Stimulated activated naive CD8-positive, alpha-beta T cell treated with anti-CD3 and anti-CD28 coated beads, Interleukin-15, amount 100 ng/mL, for 72 hours (primary cell): ENCODE data around the gene HNMT.

Experiments
- ATAC-seq: fragments of 150-1000 bp; cut with Tn5 transposase; 2 replicates; pipeline ENCODE4 v1.10.0; 2021; ENCODE audit warnings: mild to moderate bottlenecking, moderate library complexity
- DNase-seq, 2 donors: peaks; one replicate each; pipeline ENCODE4 v3.0.0; 2021 to 2022
- H3K27ac Mint-ChIP-seq, 2 donors: one replicate each; pipeline ENCODE4 v1.8.0; 2022; ENCODE audit warnings: mild to moderate bottlenecking in 2 of 2, mixed read lengths in 2 of 2, moderate library complexity in 2 of 2
- H3K27me3 Mint-ChIP-seq: one replicate; pipeline ENCODE4 v1.8.0; 2022; ENCODE audit warnings: mixed read lengths
- H3K4me1 Mint-ChIP-seq: one replicate; pipeline ENCODE4 v1.8.0; 2022; ENCODE audit warnings: mild to moderate bottlenecking, mixed read lengths
- H3K4me3 Mint-ChIP-seq, 2 donors: one replicate each; pipeline ENCODE4 v1.8.0; 2022; ENCODE audit warnings: mild to moderate bottlenecking in 2 of 2, mixed read lengths in 2 of 2, moderate library complexity in 1 of 2
- H3K9me3 Mint-ChIP-seq, 2 donors: one replicate each; pipeline ENCODE4 v1.8.0; 2022; ENCODE audit warnings: mixed read lengths in 2 of 2

Gene HNMT

DNA sequence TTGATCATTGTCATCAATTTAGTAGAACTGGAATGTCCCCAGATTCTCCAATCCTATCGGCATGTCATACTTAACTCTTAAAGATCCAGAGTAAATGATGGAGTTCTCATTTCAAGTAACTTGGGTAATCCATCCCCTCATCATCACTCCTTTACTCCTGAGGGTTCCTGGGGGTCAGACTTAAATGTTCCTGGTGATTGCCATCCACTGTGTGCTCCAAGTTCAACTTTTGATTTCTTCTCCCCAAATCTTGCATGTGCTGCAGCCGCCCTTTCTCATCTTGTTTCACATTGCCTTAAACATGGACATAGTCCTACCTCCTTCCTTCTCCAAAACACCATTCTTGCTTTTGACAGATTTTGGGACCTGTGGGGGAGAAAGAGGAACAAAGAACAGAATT, 43.2 kb downstream of the HNMT start:
- Mint-ChIP-seq H3K4me1 (no peaks in the 10 kb centered on the region), H3K27me3 (peaks cover 8% of the 10 kb centered on the region), H3K9me3 (peaks cover 5 to 10% of the 10 kb centered on the region in 2 donors), H3K4me3 (no peak overlapping the region), H3K27ac (no peak overlapping the region)
- DNase-seq = no peak
- ATAC-seq = no peak

DNA sequence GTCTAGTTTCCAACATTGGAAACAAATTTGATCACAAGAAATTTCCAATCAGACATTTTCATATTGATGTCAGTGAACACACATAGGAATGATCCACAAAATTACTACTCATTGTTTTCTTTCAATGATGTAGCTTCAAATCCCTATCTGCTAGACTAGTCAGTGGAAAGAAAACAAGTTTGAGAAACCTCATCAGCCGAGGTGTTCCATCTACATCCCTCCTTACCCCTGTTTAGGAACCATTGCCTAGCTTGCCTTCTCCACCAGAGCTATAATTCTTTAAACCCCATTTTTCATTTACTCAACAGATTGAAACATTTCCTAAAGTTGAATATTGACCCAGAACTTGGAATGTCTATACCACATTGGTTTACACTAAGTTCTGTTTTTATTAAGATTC, 45.3 kb downstream of the HNMT start:
- H3K4me3 Mint-ChIP-seq = no peak overlapping the region
- H3K27ac Mint-ChIP-seq = no peak overlapping the region
- ATAC-seq = no peak
- H3K9me3 Mint-ChIP-seq = peaks cover 0 to 10% of the 10 kb centered on the region in 2 donors
- peaks cover 8% of the 10 kb centered on the region for H3K27me3 Mint-ChIP-seq
- no peaks in the 10 kb centered on the region for H3K4me1 Mint-ChIP-seq
- DNase-seq = no peak

DNA sequence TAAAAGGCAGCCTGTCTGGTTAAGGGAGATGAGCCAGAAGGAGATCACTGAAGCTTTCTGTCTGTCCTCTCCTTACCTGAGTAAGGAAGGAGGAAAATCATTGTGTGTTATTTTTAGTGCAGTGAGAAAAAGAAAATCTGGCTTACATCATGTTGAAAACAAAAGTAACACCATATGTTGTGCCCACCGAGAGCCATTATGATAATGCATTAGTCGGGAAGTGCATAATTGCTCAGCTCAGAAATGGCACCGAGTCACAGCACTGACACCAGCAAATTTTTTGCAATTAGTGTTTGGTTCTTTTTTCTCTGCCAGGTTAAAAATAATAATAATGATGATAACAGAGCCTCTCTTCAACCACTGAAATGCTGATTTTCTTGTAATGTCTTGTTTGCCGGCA, 46.6 kb downstream of the HNMT start:
- no peak for DNase-seq
- no peak for ATAC-seq
- peaks cover 8% of the 10 kb centered on the region for H3K27me3 Mint-ChIP-seq
- H3K27ac Mint-ChIP-seq = no peak overlapping the region
- no peak overlapping the region for H3K4me3 Mint-ChIP-seq
- no peaks in the 10 kb centered on the region for H3K4me1 Mint-ChIP-seq
- peaks cover 0 to 10% of the 10 kb centered on the region in 2 donors for H3K9me3 Mint-ChIP-seq

DNA sequence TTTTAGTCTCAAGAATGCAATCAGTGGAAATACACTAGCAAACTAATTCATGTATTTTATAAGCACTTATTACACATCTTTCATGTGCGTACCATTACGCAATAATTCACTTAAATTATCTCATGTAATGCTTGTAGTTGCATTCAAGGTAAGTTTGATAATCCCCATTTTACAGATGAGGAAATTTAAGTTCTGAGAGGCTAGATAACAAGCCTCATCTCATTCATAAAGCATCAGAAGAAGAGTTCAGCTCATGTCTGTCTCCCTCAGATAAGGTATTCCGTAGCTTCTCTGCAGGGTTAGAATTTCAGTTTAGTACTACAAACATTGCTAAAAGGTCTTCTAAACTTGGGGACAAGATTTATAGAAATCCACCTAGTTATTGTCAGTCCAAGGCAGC, 47.8 kb downstream of the HNMT start:
- H3K27me3 Mint-ChIP-seq = peaks cover 8% of the 10 kb centered on the region
- ATAC-seq (no peak), DNase-seq (no peak)
- no peak overlapping the region for H3K27ac Mint-ChIP-seq
- H3K4me1 Mint-ChIP-seq = no peaks in the 10 kb centered on the region
- no peak overlapping the region for H3K4me3 Mint-ChIP-seq
- peaks cover 0 to 10% of the 10 kb centered on the region in 2 donors for H3K9me3 Mint-ChIP-seq

DNA sequence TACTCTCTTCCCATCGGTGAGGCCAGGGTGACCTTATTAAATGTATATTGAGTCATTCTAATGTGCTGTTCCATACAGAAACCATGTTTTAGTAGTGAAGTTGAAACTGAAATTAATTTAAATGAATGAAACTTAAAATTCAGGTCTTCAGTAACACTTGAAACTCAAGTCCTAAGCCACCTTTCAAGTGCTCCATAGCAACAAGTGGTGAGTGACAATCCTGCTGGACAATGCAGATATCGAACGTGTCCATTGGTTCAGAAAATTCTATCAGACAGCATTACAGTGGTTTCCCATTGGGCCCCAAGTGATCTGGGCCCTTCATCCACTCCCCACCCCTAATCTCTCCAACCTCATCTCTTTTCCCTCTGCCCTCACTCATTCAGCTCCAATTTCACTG, 48.7 kb downstream of the HNMT start:
- DNase-seq (no peak), ATAC-seq (no peak)
- Mint-ChIP-seq H3K27ac (no peak overlapping the region), H3K4me3 (no peak overlapping the region), H3K4me1 (no peaks in the 10 kb centered on the region), H3K9me3 (peaks cover 0 to 3% of the 10 kb centered on the region in 2 donors), H3K27me3 (peaks cover 2% of the 10 kb centered on the region)

DNA sequence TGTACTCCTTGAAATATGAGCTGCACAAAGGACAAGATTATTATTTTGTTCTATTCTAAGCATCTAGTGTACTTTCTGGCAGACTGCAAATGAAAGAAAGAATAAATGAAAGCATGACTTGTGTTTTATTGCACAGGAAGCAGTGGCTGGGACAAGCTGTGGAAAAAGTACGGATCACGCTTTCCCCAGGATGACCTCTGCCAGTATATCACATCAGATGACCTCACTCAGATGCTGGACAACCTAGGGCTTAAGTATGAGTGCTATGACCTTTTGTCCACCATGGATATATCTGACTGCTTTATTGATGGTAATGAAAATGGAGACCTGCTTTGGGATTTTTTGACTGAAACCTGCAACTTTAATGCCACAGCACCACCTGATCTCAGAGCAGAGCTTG, 49.4 kb downstream of the HNMT start:
- Mint-ChIP-seq H3K9me3 (no peaks in the 10 kb centered on the region), H3K27ac (no peak overlapping the region), H3K4me1 (no peaks in the 10 kb centered on the region), H3K27me3 (no peaks in the 10 kb centered on the region), H3K4me3 (no peak overlapping the region)
- DNase-seq (no peak), ATAC-seq (no peak)

DNA sequence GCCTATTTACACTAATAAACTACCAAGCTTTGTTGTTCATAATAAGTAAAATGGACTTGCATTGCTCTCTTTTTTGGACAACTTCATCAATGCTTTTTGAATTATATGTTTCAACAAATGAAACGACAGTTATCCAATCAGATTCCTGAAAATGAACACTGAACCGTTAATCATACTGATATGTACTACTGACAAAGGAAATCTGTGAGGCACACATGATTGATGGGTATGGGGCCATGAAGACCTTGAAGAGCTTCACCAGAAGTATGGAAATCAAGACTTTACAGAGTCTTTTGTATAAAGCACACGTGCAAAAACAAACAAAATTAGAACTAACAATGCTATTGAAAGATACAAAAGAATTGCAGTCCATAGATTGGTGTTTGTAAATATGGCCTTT, 51.2 kb downstream of the HNMT start:
- H3K9me3 Mint-ChIP-seq = no peaks in the 10 kb centered on the region
- no peak overlapping the region for H3K27ac Mint-ChIP-seq
- no peaks in the 10 kb centered on the region for H3K4me1 Mint-ChIP-seq
- ATAC-seq (no peak), DNase-seq (no peak)
- no peak overlapping the region for H3K4me3 Mint-ChIP-seq
- H3K27me3 Mint-ChIP-seq = no peaks in the 10 kb centered on the region

DNA sequence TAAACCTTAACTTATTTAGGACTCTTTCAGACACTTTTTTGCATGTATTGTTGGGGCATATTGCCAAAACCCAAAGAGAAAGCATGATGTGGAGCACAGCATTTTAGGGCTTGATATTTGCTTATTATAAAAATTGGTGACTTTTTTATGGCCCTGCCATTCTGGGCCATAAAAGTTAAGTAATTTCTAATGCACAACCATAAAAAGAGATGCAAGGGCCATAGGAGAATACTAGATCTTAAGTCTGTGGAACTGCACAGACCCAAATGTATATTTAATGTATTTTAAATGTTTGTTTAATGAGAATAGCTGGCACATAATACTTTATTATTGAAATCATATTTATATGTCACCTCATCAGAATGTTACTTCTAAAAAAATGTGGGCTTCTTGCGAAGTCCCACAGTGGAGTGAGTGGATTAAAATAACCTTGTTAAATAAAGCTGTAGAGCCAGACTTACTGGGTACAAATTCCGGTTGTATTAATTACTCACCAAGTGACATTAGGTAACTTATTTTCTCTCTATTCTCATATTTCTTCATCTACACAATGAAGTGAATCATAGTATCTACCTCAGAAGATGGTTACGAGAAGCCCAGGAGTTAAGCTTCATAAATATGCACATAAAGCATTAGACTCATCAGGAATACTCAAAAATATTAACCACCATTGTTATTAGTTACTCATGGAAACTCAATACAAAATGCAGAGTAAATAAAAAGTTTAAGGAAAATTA, 52.2 kb downstream of the HNMT start:
- ATAC-seq (no peak), DNase-seq (no peak)
- H3K27ac Mint-ChIP-seq = no peak overlapping the region
- no peaks in the 10 kb centered on the region for H3K27me3 Mint-ChIP-seq
- no peaks in the 10 kb centered on the region for H3K9me3 Mint-ChIP-seq
- no peaks in the 10 kb centered on the region for H3K4me1 Mint-ChIP-seq
- H3K4me3 Mint-ChIP-seq = no peak overlapping the region

DNA sequence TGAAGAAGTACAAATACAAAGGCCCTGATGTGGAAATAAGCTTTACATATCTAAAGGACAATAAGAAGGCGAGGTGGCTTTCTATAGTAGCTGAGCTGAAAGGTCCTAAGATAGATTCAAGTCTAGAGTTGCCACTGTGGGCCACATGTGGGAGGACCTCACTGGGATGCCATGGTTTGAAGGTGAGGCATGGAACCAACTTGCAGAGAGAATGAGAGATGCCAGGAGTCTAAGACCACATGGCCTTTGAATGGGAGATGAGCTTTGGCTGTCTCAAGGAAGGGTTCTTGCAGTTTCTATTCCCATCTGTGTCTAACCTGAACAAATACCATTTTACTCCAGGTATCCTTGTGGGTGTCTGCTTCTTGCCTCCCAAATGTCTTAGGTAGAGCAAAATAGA, 53.6 kb downstream of the HNMT start:
- H3K27me3 Mint-ChIP-seq = no peaks in the 10 kb centered on the region
- no peaks in the 10 kb centered on the region for H3K9me3 Mint-ChIP-seq
- DNase-seq (no peak), ATAC-seq (no peak)
- H3K27ac Mint-ChIP-seq = no peak overlapping the region
- H3K4me1 Mint-ChIP-seq = no peaks in the 10 kb centered on the region
- H3K4me3 Mint-ChIP-seq = no peak overlapping the region

DNA sequence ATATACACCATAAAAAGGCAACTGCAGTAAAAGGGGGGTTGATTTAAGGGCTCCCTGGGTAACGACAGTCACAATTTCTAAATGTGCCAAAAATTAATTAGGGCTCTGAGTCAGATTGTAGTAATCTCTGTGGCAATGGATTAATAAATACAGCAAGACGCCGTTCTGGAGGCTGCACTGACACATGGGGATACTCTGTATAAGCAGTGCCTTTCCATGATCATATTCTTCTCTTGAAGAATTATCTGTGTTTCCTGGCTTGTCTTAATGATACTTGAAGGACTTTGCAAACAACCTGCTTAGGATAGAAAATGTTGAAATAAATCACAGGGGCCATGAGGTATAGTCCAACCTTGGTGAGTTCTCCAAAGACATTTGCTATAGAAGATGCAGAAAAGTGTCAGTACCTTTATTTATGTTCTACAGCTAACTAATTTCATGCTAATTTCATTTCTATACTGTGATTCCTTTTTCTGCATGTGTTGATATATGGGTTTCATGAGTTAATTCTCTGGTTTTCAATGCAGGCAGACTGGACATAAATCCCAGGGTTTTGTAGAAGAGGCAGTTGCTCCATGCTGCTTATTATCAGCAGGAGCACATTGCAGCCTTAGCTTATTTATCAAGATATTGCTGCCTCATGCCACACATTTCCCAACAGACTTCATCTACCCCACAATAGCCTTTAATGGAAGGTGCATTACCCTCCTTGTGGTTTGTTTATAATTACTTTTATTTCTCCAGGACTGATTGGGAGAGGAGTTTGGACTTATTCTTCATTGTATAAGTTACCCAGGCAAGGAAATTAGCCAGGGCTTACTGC, 54.8 kb downstream of the HNMT start:
- no peaks in the 10 kb centered on the region for H3K27me3 Mint-ChIP-seq
- H3K27ac Mint-ChIP-seq = no peak overlapping the region
- H3K4me1 Mint-ChIP-seq = no peaks in the 10 kb centered on the region
- no peak overlapping the region for H3K4me3 Mint-ChIP-seq
- ATAC-seq (no peak), DNase-seq (no peak)
- H3K9me3 Mint-ChIP-seq = no peaks in the 10 kb centered on the region

DNA sequence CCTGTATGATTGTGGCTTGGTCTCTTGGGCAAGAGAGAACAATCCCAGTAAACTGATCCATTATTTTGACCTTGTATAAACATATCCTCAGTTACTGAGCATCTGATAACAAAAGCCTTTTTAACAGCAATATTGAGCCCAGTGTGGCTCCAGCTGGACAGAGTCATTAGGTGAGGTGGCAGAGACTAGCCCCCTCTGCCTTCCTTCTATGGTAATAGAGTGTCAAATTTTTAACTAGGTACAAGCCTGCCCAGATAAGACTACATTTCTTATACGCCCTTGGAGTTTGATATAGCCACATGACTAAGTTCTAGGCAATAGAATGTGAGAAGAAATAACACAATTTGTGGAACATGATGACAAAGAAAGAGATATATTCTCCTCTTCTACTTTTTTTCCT, 56.2 kb downstream of the HNMT start:
- no peaks in the 10 kb centered on the region for H3K27me3 Mint-ChIP-seq
- no peak for DNase-seq
- H3K27ac Mint-ChIP-seq = no peak overlapping the region

DNA sequence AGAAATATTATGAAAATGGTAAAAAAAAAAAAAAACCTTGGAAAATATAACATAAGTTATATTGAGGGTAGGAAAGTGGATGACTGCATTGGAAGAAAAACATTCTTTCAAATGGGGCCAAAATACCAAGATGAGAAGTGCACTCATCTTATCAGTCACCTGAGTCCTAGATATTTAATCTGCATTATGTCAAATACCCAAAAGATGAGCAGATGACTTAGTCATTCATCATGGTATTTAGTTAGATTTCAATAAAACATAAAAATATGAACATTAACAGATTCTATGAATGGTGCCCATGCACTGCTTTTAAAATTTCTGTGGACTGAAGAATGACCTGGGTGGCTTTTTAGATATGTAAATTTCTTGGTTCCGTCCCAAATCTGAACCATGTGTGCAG, 56.9 kb downstream of the HNMT start:
- DNase-seq (no peak), ATAC-seq (no peak)
- H3K4me3 Mint-ChIP-seq = no peak overlapping the region
- H3K9me3 Mint-ChIP-seq = no peaks in the 10 kb centered on the region
- H3K4me1 Mint-ChIP-seq = no peaks in the 10 kb centered on the region
- H3K27ac Mint-ChIP-seq = no peak overlapping the region
- no peaks in the 10 kb centered on the region for H3K27me3 Mint-ChIP-seq

More for the DNA sequence above, 56.2 kb downstream of the HNMT start:
- H3K4me3 Mint-ChIP-seq = no peak overlapping the region
- ATAC-seq = no peak
- no peaks in the 10 kb centered on the region for H3K9me3 Mint-ChIP-seq
- H3K4me1 Mint-ChIP-seq = no peaks in the 10 kb centered on the region

DNA sequence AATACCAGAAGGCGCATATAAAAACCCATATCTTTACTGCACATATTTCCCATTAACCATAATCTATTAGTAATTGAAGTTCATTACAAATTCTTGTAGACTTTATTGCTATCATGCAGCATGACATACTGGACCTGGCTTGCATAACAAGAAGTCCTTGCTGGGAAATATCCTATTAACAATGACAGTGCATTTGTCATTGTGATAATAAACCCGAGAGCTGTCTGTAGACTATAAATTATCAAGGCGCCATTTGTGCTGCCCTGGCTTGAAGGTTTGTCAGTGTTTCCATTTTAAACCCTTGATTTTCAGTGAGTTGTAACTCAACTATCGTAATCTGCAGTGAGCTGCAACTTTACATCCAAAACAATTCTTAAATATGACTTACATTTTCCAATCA, 59.0 kb downstream of the HNMT start:
- Mint-ChIP-seq H3K4me1 (no peaks in the 10 kb centered on the region), H3K4me3 (no peak overlapping the region), H3K27ac (no peak overlapping the region), H3K9me3 (no peaks in the 10 kb centered on the region), H3K27me3 (no peaks in the 10 kb centered on the region)
- DNase-seq (no peak), ATAC-seq (no peak)

DNA sequence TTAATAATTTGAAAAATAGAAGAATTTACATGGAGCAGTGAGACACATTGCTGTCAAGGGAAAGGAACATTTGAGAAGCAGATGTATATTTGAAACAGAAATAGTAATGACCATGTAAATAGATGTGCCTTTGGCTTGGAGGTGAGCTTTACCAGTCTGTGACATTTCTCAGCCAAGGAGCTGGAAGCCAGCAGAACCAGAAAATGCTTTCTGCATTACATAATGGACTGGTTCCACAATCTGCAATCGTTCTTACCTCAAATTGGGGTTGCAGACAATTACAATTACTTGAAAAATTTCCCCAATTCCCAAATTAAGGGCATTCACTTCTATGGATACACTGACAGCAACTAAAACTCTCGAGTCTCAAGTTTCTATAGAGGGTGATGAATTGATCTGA, 59.7 kb downstream of the HNMT start:
- Mint-ChIP-seq H3K27me3 (no peaks in the 10 kb centered on the region), H3K4me1 (no peaks in the 10 kb centered on the region), H3K9me3 (no peaks in the 10 kb centered on the region), H3K4me3 (no peak overlapping the region), H3K27ac (no peak overlapping the region)
- DNase-seq (no peak), ATAC-seq (no peak)

DNA sequence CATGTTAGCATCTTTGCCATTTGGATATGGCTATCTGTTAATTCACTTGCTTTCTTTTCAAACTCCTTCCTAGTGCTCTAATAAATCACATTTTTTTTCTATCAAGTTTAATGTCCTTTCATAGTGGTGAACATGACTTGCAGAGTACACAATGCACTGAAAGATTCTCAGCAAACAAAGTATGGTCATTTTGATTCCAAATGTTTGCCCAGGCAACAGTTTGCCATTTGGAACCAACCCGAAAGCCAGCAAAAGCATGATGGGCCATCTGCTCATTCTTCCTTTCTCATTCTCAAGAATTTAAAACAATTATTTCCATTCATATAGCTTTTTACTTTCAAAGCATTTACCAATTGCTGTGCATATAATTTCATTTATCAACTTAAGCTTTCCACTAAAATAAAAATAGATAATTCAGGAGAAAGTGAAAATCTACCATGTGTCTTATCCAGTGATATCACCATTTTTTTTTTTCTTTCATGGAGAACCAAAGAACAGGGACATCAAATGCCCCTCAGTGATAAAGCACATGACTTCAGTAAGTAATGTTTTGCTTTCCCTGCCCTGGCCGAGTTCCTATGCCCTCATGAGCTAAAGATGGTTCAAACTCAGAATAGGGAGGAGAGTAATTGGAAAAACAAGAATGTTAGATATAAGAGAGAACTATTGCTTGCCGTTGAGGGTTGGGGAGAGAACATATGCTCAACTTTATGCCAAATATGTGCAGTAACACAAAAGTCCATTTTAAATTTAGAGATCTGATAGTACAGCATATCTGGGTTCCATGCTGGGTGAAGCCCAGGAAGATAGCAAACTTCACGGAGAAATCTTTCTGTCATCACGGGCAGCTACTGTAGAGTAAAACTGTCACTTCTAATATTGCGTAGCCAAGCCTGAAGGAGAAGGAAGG, 62.1 kb downstream of the HNMT start:
- no peaks in the 10 kb centered on the region for H3K9me3 Mint-ChIP-seq
- no peaks in the 10 kb centered on the region for H3K4me1 Mint-ChIP-seq
- H3K27ac Mint-ChIP-seq = no peak overlapping the region
- no peak overlapping the region for H3K4me3 Mint-ChIP-seq
- DNase-seq = no peak
- no peaks in the 10 kb centered on the region for H3K27me3 Mint-ChIP-seq
- no peak for ATAC-seq

DNA sequence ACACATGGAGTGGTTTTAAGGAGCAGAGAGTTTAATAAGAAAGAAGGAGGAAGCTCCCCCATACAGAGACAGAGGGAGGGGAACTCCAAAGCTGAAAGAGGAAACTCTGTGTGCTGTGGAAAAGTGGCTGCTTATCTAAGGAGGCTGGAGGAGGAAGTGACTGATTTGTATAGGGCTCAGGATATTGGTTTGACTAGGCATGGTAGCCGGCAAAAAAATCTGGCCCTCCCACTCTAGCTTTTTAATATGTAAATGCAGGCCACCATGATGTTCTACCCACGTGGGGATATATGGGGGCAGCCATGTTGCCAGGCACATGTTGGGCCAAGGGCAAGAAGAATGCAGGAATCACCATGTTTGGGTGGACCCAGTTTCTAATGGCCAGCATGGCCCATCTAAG, 64.3 kb downstream of the HNMT start:
- ATAC-seq (no peak), DNase-seq (no peak)
- Mint-ChIP-seq H3K4me3 (no peak overlapping the region), H3K27ac (no peak overlapping the region), H3K9me3 (no peaks in the 10 kb centered on the region), H3K27me3 (peaks cover 4% of the 10 kb centered on the region), H3K4me1 (no peaks in the 10 kb centered on the region)
